NK-92 treated with Interleukin-12 subunit alpha and Interleukin-12 subunit beta, amount 100 ng/mL, for 24 hours (cell line): ENCODE results near the gene MUC13.

Source experiments
- DNase-seq: peaks from one replicate; lab custom pipeline; 2025; lab: John Stamatoyannopoulos, UW

Gene MUC13

GRCh38 chr3:124896824-124897526 lies 37.6 kb downstream of the MUC13 start:
- no peak for DNase-seq

GRCh38 chr3:124895756-124896155 lies 38.8 kb downstream of the MUC13 start:
- DNase-seq = no peak

GRCh38 chr3:124893526-124893925 lies 41.0 kb downstream of the MUC13 start:
- no peak for DNase-seq

GRCh38 chr3:124890573-124891190 lies 43.9 kb downstream of the MUC13 start:
- no peak for DNase-seq

GRCh38 chr3:124888482-124889441 lies 45.8 kb downstream of the MUC13 start:
- DNase-seq = no peak

GRCh38 chr3:124887932-124888298 lies 46.6 kb downstream of the MUC13 start:
- no peak for DNase-seq

- no peak for DNase-seq
Measured at GRCh38 chr3:124887177-124887931, 47.2 kb downstream of the MUC13 start, which contains the start of gene ITGB5. TSS of gene ITGB5 (minus strand) at chr3:124887365. CDS start at chr3:124887000, 365 bp downstream.

GRCh38 chr3:124886168-124887056 lies 48.1 kb downstream of the MUC13 start:
- DNase-seq = no peak

GRCh38 chr3:124885466-124886167 lies 48.9 kb downstream of the MUC13 start:
- no peak for DNase-seq

GRCh38 chr3:124884474-124885101 lies 50.0 kb downstream of the MUC13 start:
- no peak for DNase-seq

- DNase-seq = no peak
Measured at GRCh38 chr3:124883766-124884473, 50.6 kb downstream of the MUC13 start.

- DNase-seq = no peak
Measured at GRCh38 chr3:124882816-124883747, 51.5 kb downstream of the MUC13 start.

GRCh38 chr3:124881976-124882697 lies 52.4 kb downstream of the MUC13 start:
- no peak for DNase-seq

- DNase-seq = no peak
Measured at GRCh38 chr3:124879337-124879680, 55.2 kb downstream of the MUC13 start.

GRCh38 chr3:124878561-124879336 lies 55.8 kb downstream of the MUC13 start:
- no peak for DNase-seq

GRCh38 chr3:124877674-124878073 lies 56.9 kb downstream of the MUC13 start:
- DNase-seq = no peak
